ENCODE results near the gene ITGA4.

DNA sequence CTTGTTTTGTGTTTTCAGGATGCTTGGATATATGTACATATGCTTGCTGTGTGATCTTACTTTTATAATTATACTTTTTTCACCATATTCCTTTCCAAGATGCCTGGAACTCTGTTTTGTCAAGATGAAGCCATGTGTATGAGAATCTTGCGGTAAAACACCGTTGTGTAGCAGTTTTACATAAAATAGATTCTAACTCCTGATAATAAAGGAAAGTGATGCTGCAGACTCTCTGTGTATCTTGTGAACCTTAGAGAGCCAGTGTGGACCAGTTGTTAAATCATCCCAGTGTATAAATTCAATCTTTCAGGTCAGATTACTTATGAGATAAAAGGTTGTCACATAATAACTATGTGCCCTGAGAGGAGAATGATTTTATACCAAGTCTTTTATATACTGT lies 12.5 kb upstream of the ITGA4 start:
- TF ChIP-seq, protein P1, sequence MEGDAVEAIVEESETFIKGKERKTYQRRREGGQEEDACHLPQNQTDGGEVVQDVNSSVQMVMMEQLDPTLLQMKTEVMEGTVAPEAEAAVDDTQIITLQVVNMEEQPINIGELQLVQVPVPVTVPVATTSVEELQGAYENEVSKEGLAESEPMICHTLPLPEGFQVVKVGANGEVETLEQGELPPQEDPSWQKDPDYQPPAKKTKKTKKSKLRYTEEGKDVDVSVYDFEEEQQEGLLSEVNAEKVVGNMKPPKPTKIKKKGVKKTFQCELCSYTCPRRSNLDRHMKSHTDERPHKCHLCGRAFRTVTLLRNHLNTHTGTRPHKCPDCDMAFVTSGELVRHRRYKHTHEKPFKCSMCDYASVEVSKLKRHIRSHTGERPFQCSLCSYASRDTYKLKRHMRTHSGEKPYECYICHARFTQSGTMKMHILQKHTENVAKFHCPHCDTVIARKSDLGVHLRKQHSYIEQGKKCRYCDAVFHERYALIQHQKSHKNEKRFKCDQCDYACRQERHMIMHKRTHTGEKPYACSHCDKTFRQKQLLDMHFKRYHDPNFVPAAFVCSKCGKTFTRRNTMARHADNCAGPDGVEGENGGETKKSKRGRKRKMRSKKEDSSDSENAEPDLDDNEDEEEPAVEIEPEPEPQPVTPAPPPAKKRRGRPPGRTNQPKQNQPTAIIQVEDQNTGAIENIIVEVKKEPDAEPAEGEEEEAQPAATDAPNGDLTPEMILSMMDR (IDR thresholded peaks at IDR 0.05) = no peak
- TF ChIP-seq POLR2A (IDR thresholded peaks at IDR 0.05) = no peak
- TF ChIP-seq EP300 (IDR thresholded peaks at IDR 0.05) = no peak

All from ovary (tissue), 3 donors.